Activated T-helper 1 cell treated with anti-CD3 and anti-CD28 coated beads, Interleukin-12 subunit alpha, Interleukin-12 subunit beta, Interleukin-2, Interleukin-4 antibody, amounts not matched to agents 30 ng/mL and 10 ng/mL and 1 ng/mL, durations not matched to agents 14 hours and 24 hours and 36 hours (primary cell): ENCODE data around the gene ADARB2. TPM values are rescaled to one million over a fixed set of nuclear protein-coding genes. Genes with fewer than 3 reads are reported as not detected.

ENCODE experiments used
- DNase-seq: peaks from one replicate; pipeline ENCODE4 v3.0.0; 2021; ENCODE audit warnings: low spot score
- H3K27ac Mint-ChIP-seq: one replicate; pipeline ENCODE4 v1.8.0; 2021; ENCODE audit warnings: mild to moderate bottlenecking, mixed read lengths
- H3K27me3 Mint-ChIP-seq: one replicate; pipeline ENCODE4 v1.8.0; 2022; ENCODE audit warnings: mild to moderate bottlenecking, moderate library complexity, mixed read lengths; ENCODE audit not compliant: insufficient read depth
- H3K36me3 Mint-ChIP-seq: one replicate; pipeline ENCODE4 v1.8.0; 2021; ENCODE audit warnings: low read depth, mixed read lengths
- H3K4me1 Mint-ChIP-seq: one replicate; pipeline ENCODE4 v1.8.0; 2021; ENCODE audit warnings: low read depth, mixed read lengths
- H3K4me3 Mint-ChIP-seq: one replicate; pipeline ENCODE4 v1.8.0; 2021; ENCODE audit warnings: mild to moderate bottlenecking, moderate library complexity, mixed read lengths
- H3K9me3 Mint-ChIP-seq: one replicate; pipeline ENCODE4 v1.8.0; 2021; ENCODE audit warnings: mixed read lengths
- intact Hi-C: fragments of 100-400 bp; cut with micrococcal nuclease; formaldehyde crosslinking; loops from one replicate; pipeline ENCODE4 v1.15.1; 2024
- total RNA-seq: library from RNA; stranded (reverse); gene quantifications from 2 replicates; pipeline ENCODE4 v1.2.3, GENCODE V29; 2022

Gene ADARB2
- total RNA-seq, 1 donor from 2014 or later: 0.05 TPM

DNA sequence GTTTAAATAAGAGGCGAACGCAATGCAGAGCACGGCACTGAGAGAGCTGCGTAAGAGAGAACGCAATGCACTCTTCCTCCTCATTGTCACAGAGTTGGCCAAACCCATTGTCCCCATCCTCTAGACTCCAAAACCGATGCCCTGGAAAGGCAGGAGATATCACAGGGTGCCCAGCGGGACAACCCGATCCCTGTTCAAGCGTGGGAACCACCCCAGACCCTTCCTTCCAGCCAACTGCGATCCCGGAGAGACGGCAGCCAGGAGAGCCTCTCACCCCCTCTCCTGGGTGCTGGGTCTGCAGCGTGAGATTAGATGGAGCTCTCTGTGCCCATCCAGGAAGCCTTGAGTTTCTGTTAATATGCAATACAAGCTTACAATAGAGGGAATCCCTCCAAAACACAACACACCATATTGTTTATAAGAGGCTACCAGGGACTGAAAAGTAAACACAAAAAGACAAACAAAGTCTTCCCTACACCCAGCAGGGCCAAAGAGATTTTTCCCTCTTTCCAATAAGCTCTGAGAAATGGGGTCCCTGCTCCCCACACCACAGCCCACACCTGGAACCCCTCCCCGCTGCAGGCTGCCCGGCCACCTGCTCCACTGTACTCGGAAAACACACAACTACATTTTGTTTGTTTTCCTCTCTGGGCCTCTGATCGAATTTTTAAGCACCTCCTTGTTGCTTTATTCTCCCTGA, 187.6 kb downstream of the ADARB2 start:
- DNase-seq: no peak
- H3K4me3 Mint-ChIP-seq: no peak overlapping the region
- H3K4me1 Mint-ChIP-seq: peaks cover 5% of the 10 kb centered on the region
- no peaks in the 10 kb centered on the region for H3K9me3 Mint-ChIP-seq
- no peaks in the 10 kb centered on the region for H3K27me3 Mint-ChIP-seq
- intact Hi-C loops: no loop called here
- no peaks in the 10 kb centered on the region for H3K36me3 Mint-ChIP-seq
- H3K27ac Mint-ChIP-seq: no peak overlapping the region

- no peak overlapping the region for H3K4me3 Mint-ChIP-seq
- H3K36me3 Mint-ChIP-seq: no peaks in the 10 kb centered on the region
- no peak for DNase-seq
- no peak overlapping the region for H3K27ac Mint-ChIP-seq
- no peaks in the 10 kb centered on the region for H3K9me3 Mint-ChIP-seq
- peaks cover 5% of the 10 kb centered on the region for H3K4me1 Mint-ChIP-seq
- H3K27me3 Mint-ChIP-seq: no peaks in the 10 kb centered on the region
- intact Hi-C loops: no loop called here
Observed at GRCh38 chr10:1548596-1548995, 188.7 kb downstream of the ADARB2 start.

DNA sequence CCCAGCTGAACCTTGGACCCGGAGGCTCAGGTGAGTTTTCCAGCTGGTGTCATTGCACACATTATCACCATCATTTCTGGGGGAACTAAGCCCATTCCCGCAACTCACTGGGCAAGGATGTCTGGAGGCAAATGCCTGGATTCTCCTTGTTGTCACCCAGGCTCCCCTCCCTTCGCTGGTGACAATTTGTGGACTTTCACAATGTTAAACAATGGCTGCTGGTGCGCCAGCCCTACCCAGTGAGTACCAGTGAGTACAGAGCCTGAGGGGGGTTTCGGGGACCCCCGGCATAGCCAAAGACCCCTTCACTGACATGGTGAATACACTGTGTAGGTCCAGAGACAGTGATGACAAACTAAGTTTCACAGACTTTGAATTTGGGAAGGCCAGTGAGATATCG, 189.2 kb downstream of the ADARB2 start:
- Mint-ChIP-seq H3K27me3 (no peaks in the 10 kb centered on the region), H3K9me3 (no peaks in the 10 kb centered on the region), H3K4me3 (no peak overlapping the region), H3K27ac (no peak overlapping the region), H3K4me1 (peaks cover 5% of the 10 kb centered on the region), H3K36me3 (no peaks in the 10 kb centered on the region)
- intact Hi-C loops: no loop called here
- no peak for DNase-seq

DNA sequence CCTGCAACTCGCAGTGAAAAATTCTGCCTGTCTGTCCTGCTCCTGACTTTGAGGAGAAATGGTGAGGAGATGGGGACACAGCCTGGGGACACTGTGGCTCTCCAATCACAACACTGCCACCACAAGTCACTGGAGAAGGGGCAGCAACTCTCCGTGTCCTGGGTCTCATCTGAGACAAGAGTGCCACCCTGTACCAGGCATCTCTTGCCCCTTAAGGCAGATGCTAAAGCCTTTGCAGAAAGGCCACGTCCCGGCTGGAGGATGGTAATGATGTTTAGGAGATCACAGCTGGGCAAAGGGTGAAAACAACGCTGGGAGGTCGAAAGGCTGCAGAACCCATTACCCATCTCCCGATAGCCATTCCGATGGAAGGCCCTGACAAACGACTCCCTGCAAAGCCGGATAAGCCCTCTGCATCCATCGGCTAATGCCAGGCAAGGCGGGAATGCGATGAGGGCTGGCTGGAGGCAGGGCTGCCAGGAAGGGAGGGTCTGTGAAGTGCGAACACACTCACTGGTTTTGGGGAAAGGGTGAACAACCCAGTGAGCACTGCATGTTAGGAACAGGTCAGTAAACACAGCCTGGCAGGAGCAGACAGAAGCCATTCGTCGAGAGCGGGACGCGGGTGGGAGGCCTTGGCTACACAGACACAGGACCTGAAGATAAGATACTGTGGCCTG, 190.8 kb downstream of the ADARB2 start:
- no peaks in the 10 kb centered on the region for H3K27me3 Mint-ChIP-seq
- intact Hi-C loops: no loop called here
- H3K36me3 Mint-ChIP-seq: no peaks in the 10 kb centered on the region
- H3K4me1 Mint-ChIP-seq: peaks cover 5% of the 10 kb centered on the region
- H3K9me3 Mint-ChIP-seq: no peaks in the 10 kb centered on the region
- H3K27ac Mint-ChIP-seq: no peak overlapping the region
- no peak overlapping the region for H3K4me3 Mint-ChIP-seq
- no peak for DNase-seq

DNA sequence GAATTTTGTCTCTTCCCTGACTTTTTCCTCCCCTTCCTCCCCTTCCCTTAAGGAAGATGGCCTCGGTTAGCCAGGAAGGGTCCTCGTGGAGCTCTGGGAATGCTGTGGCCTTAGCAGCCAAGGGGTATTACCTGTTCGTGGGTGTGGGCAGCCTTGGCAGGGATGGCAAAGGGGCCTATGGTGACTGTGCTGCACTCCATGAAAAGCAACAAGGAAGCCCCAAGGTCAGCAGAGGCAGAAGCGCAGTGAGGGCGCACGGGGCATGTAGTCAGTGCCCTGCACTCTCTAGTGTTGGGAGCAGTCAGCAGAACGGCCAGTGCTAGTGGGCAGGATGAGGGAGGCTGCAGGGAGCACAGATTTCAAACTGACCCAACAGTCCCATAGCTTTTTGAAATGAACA, 191.8 kb downstream of the ADARB2 start:
- no peak for DNase-seq
- Mint-ChIP-seq H3K4me1 (peaks cover 4% of the 10 kb centered on the region), H3K36me3 (no peaks in the 10 kb centered on the region), H3K27ac (no peak overlapping the region), H3K4me3 (no peak overlapping the region), H3K9me3 (no peaks in the 10 kb centered on the region), H3K27me3 (no peaks in the 10 kb centered on the region)
- intact Hi-C loops: no loop called here

DNA sequence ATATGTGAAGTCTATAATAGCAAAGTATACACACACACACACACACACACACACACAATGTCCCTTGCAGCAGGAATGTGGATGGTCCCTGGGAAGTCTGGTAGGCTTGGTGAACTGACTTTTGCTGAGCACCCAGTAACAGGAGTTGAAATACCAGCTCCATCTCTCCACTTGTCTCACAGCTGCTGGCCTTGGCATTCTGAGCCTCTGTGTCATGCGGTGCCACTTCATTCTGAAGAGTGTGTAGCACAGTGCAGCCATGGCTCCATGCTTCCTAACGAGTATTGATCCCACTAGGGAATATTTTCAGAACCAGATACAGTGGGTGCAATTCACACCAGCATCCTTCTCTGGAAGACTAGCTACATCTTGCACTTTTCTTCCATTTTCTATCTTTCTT, 192.4 kb downstream of the ADARB2 start:
- no peak overlapping the region for H3K27ac Mint-ChIP-seq
- H3K36me3 Mint-ChIP-seq: no peaks in the 10 kb centered on the region
- H3K27me3 Mint-ChIP-seq: no peaks in the 10 kb centered on the region
- no peaks in the 10 kb centered on the region for H3K4me1 Mint-ChIP-seq
- intact Hi-C loops: no loop called here
- no peak overlapping the region for H3K4me3 Mint-ChIP-seq
- DNase-seq: no peak
- no peaks in the 10 kb centered on the region for H3K9me3 Mint-ChIP-seq

DNA sequence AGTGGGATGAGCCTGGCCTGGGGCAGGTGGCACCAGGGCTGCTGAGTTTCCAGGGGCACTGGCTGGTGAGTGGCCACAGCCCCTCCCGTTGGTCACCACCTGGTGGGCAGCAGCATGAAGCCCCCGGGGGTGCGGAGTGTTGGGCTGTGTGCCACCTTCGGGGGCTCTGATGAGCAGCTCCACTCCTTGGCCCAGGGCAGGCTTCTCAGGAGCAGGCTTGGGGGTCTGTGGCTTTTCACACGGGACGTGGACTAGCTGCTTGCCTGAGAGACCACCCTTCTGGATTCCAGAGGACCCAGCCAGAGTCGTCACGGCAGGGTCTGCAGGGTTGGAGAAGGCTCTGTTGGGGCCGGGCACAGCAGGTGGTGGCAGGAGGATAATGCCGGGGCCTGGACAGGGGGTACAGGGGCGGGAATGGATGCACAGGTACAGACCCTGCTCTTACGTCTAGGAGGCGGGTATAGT, 193.1 kb downstream of the ADARB2 start:
- no peaks in the 10 kb centered on the region for H3K4me1 Mint-ChIP-seq
- no peak overlapping the region for H3K4me3 Mint-ChIP-seq
- H3K36me3 Mint-ChIP-seq: no peaks in the 10 kb centered on the region
- H3K27ac Mint-ChIP-seq: no peak overlapping the region
- DNase-seq: no peak
- intact Hi-C loops: no loop called here
- no peaks in the 10 kb centered on the region for H3K27me3 Mint-ChIP-seq
- H3K9me3 Mint-ChIP-seq: no peaks in the 10 kb centered on the region

- Mint-ChIP-seq H3K27me3 (no peaks in the 10 kb centered on the region), H3K27ac (no peak overlapping the region), H3K4me1 (no peaks in the 10 kb centered on the region), H3K36me3 (no peaks in the 10 kb centered on the region), H3K4me3 (no peak overlapping the region), H3K9me3 (no peaks in the 10 kb centered on the region)
- intact Hi-C loops: no loop called here
- DNase-seq: no peak
Observed at GRCh38 chr10:1543596-1543995, 193.7 kb downstream of the ADARB2 start.

DNA sequence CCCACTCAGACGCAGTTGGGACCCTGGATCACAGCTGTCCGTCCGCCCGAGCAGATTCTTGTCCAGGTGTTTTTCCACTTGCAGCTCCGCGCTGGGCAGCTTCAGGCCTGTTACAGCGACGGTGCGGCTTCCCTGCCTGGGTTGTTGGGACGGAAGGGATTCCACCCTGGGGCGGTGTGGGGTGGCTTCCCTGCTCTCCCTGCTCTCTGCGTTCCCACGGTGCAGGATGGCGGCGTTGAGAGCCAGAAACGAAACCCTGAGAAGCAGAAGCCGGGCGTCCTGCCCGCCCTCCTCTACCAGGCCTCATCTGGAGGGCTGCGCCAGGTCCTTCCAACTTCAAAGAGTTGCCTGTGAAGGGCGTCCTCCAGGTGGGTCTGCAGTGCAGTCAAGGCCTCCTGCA, 194.4 kb downstream of the ADARB2 start:
- no peaks in the 10 kb centered on the region for H3K27me3 Mint-ChIP-seq
- H3K4me1 Mint-ChIP-seq: no peaks in the 10 kb centered on the region
- no peaks in the 10 kb centered on the region for H3K9me3 Mint-ChIP-seq
- intact Hi-C loops: no loop called here
- no peaks in the 10 kb centered on the region for H3K36me3 Mint-ChIP-seq
- H3K4me3 Mint-ChIP-seq: no peak overlapping the region
- no peak overlapping the region for H3K27ac Mint-ChIP-seq
- DNase-seq: no peak

GRCh38 chr10:1540144-1540543, 197.2 kb downstream of the ADARB2 start:
- no peak overlapping the region for H3K4me3 Mint-ChIP-seq
- no peaks in the 10 kb centered on the region for H3K36me3 Mint-ChIP-seq
- H3K27me3 Mint-ChIP-seq: no peaks in the 10 kb centered on the region
- no peaks in the 10 kb centered on the region for H3K9me3 Mint-ChIP-seq
- H3K27ac Mint-ChIP-seq: no peak overlapping the region
- intact Hi-C loops: no loop called here
- DNase-seq: no peak
- H3K4me1 Mint-ChIP-seq: no peaks in the 10 kb centered on the region

- Mint-ChIP-seq H3K9me3 (no peaks in the 10 kb centered on the region), H3K4me1 (no peaks in the 10 kb centered on the region), H3K27ac (no peak overlapping the region), H3K27me3 (no peaks in the 10 kb centered on the region), H3K36me3 (no peaks in the 10 kb centered on the region), H3K4me3 (no peak overlapping the region)
- DNase-seq: no peak
- intact Hi-C loops: no loop called here
Observed at GRCh38 chr10:1539216-1539615, 198.1 kb downstream of the ADARB2 start.

DNA sequence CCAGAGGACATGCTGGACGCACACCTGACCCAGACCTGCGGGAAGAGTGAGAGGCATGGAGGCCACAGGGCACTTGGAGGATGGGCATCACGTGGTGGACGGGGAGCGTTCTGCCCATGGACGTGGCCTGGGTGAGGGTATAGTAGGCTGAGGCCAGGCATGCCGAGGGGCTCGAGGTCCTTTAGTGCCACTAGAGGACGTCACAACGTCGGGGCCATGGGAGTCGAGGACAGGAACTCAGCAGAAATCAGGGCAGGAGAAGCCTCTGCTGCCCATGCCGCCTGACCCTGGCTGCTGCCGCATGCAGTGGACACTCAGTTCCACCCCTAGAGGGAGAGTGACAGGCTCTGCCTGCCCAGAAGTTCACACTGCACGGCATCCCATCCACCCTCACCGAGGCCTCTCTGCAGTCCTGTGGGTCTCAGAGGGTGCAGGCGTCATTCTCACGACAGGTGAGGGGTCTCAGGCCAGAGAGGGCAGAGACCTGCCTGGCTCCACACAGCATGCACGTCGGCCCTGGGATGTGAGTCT, 198.7 kb downstream of the ADARB2 start:
- intact Hi-C loops: no loop called here
- no peaks in the 10 kb centered on the region for H3K36me3 Mint-ChIP-seq
- no peaks in the 10 kb centered on the region for H3K4me1 Mint-ChIP-seq
- no peak overlapping the region for H3K27ac Mint-ChIP-seq
- no peaks in the 10 kb centered on the region for H3K27me3 Mint-ChIP-seq
- no peaks in the 10 kb centered on the region for H3K9me3 Mint-ChIP-seq
- H3K4me3 Mint-ChIP-seq: no peak overlapping the region
- DNase-seq: no peak

DNA sequence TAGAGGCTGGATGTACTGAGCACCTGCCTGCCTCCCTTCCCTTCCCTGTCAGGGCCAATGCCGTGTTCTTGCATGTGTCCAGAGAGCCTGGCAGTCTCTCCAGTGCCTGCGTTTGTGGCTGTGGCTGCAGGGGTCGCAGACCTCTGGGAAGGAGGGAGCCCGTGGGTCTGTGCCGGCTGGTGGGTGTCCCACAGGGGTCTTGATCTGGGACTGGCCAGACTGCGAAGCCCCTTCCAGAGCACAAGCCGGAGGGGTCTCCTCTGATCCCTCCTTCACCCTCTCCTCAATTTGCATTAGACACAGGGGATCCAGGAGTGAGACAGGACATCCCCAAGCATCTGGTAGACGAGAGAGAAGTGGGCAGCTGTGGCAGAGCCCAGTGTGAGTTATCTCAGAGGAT, 199.2 kb downstream of the ADARB2 start:
- H3K36me3 Mint-ChIP-seq: no peaks in the 10 kb centered on the region
- no peak overlapping the region for H3K4me3 Mint-ChIP-seq
- no peaks in the 10 kb centered on the region for H3K27me3 Mint-ChIP-seq
- DNase-seq: no peak
- H3K27ac Mint-ChIP-seq: no peak overlapping the region
- intact Hi-C loops: no loop called here
- H3K4me1 Mint-ChIP-seq: no peaks in the 10 kb centered on the region
- no peaks in the 10 kb centered on the region for H3K9me3 Mint-ChIP-seq
